HUES48 (cell line): Measurements from ENCODE around the gene ICAM5.
"Not testable (repeated sequence)": the region's sequence is repeated elsewhere in the genome, so short reads cannot be mapped to it uniquely, and the experiment has no call there.

ENCODE experiments used
- H3K27ac ChIP-seq: one replicate; pipeline ENCODE4 v1.7.0; 2013; ENCODE audit warnings: low read depth, low read length, inconsistent platforms
- H3K27me3 ChIP-seq: 2 replicates; pipeline ENCODE4 v1.6.1; 2013; ENCODE audit warnings: mild to moderate bottlenecking, low read length; ENCODE audit not compliant: control insufficient read depth, insufficient read depth
- H3K36me3 ChIP-seq: 2 replicates; pipeline ENCODE4 v1.6.1; 2013; ENCODE audit warnings: low read length; ENCODE audit not compliant: control insufficient read depth, insufficient read depth
- H3K4me1 ChIP-seq: 2 replicates; pipeline ENCODE4 v1.6.1; 2013; ENCODE audit warnings: mild to moderate bottlenecking, low read length; ENCODE audit not compliant: control insufficient read depth, insufficient read depth
- H3K4me3 ChIP-seq: 2 replicates; pipeline ENCODE4 v1.5.1; 2013; ENCODE audit warnings: mild to moderate bottlenecking, low read depth, low read length
- H3K9ac ChIP-seq: 2 replicates; pipeline ENCODE4 v1.6.1; 2013; ENCODE audit warnings: mild to moderate bottlenecking, low read depth, low read length, moderate library complexity
- H3K9me3 ChIP-seq: 2 replicates; pipeline ENCODE4 v1.6.1; 2013; ENCODE audit warnings: low read length; ENCODE audit not compliant: control insufficient read depth, insufficient read depth

ICAM5 gene

DNA sequence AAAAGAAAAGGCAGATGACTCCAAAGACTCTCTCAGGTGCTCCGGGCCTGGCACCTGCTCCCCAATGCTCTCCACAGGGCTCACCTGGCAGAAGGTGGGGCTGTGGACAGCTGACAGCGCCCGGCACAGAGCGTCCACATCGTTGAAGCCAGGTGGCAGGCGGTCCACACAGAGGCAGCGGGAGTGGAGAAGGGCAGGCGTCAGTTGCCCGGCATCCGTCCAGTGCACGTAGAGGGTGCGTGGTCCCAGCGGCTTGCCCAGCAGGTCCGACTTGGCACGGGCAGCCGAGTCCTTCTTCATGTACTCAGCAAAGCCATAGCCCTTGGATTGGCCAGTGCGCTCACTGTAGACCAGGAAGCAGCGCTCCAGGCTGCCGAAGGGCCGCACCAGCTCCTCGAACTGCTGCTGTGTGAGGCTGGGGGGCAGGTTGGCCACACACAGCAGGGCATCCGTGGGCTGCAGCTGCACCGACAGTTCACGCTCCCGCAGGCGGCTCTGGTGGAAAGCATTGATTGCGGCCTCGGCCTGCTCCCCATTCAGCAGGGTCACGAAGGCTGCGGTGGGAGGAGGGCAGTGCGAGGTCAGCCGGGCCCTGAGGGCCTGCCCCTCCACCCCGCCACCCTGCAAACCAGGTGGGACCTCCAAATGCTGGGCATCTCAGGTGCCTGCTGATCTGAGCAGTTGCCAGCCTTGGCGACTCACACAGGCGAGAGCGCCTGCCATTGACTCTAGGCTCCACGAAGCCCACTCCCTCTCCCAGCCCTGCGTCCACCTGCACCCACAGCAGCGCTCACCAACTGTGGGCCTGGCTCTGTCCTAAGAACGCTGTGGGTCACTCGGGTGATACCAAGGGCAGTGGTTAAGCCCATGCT is 39.0 kb downstream of the ICAM5 start:
- Histone ChIP-seq H3K4me3 (no peak overlapping the region), H3K27ac (no peak overlapping the region), H3K27me3 (no peaks in the 10 kb centered on the region), H3K9me3 (no peaks in the 10 kb centered on the region), H3K36me3 (peaks cover 65% of the 10 kb centered on the region), H3K4me1 (peaks cover 4% of the 10 kb centered on the region), H3K9ac (no peak overlapping the region)

DNA sequence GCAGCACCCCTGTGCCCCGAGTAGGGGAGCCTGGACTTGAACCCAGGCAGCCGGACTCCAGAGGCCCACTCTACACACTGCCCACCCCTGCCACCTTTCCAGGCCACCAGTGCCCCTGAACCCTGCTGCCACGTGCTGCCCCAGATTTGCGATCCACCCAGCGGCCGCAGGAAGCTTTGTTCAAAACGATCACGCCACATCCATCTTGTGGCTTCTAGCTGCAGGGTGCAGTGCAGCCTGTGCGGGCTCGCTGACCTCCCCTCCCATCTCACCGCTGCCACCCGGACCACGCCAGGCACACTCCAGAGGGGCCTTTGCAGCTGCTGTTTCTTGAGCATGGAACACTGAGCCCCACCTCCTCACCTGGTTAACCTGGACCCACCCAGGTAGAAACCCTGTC is 39.8 kb downstream of the ICAM5 start:
- Histone ChIP-seq H3K27ac (no peak overlapping the region), H3K36me3 (peaks cover 61% of the 10 kb centered on the region)

GRCh38 chr19:10332158-10332964 is 42.6 kb downstream of the ICAM5 start:
- Histone ChIP-seq H3K27ac (peak overlapping the region; percentile 60), H3K27me3 (peaks cover 6% of the 10 kb centered on the region; the same call in 1 of the 2 replicates), H3K36me3 (peaks cover 35% of the 10 kb centered on the region), H3K9me3 (no peaks in the 10 kb centered on the region), H3K4me3 (peak overlapping the region; percentile 90), H3K9ac (peak overlapping the region; percentile 84), H3K4me1 (peaks cover 12% of the 10 kb centered on the region)

More for the DNA sequence above, 39.8 kb downstream of the ICAM5 start:
- no peak overlapping the region for H3K4me3 ChIP-seq
- H3K9ac ChIP-seq = no peak overlapping the region
- peaks cover 8% of the 10 kb centered on the region for H3K4me1 ChIP-seq
- peaks cover 5% of the 10 kb centered on the region; the same call in 1 of the 2 replicates for H3K27me3 ChIP-seq
- no peaks in the 10 kb centered on the region for H3K9me3 ChIP-seq

- Histone ChIP-seq H3K27ac (peak within 1 kb of the TSS; percentile 96), H3K9me3 (no peaks in the 10 kb centered on the region), H3K36me3 (peaks cover 27% of the 10 kb centered on the region), H3K4me1 (peaks cover 12% of the 10 kb centered on the region), H3K4me3 (peak within 1 kb of the TSS; percentile 90), H3K9ac (peak within 1 kb of the TSS; percentile 84), H3K27me3 (peaks cover 6% of the 10 kb centered on the region; the same call in 1 of the 2 replicates)
Observed at GRCh38 chr19:10332965-10333757, 43.4 kb downstream of the ICAM5 start, which contains the start of gene RAVER1. RAVER1 (minus strand) TSS chr19:10333529; CDS start chr19:10333507, 22 bp downstream.

DNA sequence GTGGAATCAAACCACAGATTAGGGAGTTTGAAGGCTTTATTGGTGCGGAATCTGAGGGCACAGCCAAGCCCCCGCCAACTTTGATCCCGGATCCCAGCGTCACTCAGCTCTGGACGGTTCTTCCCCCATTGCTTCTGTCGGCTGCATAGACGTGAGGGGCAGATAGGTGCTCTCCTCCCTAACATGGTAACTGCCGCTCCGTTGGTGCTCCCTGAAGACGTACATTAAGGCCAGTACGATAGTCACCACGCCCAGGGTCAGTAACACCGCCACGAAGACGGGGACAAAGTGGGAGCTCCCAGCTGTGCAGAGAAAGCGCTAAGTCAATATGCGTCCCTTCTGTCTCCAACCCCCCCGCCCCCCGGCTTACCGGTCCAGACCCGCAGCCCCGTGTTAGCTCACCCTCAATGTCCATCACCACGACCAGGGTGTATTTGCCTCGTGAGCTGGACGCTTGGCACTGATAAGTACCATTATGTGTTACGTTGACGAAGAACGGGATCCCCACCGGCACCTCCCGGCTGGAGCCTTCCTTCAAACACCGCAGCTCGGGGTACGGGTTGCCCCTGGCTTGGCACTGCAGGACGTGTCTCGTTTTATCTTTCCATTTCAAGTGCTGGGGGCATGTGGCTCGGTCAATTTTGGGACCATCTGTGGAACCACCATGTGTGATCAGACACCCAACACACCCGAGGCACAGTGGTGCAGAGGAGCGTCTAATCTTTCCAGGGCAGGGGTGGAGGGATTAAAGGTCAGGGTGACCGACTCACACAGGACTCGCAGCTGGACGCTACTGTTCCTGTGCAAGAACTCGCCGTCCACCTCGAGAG is 44.2 kb downstream of the ICAM5 start:
- Histone ChIP-seq H3K36me3 (peaks cover 19% of the 10 kb centered on the region), H3K4me1 (peaks cover 15% of the 10 kb centered on the region), H3K4me3 (peak overlapping the region; percentile 90), H3K27me3 (peaks cover 6% of the 10 kb centered on the region; the same call in 1 of the 2 replicates), H3K9me3 (no peaks in the 10 kb centered on the region), H3K27ac (peak overlapping the region; percentile 16), H3K9ac (no peak overlapping the region)

DNA sequence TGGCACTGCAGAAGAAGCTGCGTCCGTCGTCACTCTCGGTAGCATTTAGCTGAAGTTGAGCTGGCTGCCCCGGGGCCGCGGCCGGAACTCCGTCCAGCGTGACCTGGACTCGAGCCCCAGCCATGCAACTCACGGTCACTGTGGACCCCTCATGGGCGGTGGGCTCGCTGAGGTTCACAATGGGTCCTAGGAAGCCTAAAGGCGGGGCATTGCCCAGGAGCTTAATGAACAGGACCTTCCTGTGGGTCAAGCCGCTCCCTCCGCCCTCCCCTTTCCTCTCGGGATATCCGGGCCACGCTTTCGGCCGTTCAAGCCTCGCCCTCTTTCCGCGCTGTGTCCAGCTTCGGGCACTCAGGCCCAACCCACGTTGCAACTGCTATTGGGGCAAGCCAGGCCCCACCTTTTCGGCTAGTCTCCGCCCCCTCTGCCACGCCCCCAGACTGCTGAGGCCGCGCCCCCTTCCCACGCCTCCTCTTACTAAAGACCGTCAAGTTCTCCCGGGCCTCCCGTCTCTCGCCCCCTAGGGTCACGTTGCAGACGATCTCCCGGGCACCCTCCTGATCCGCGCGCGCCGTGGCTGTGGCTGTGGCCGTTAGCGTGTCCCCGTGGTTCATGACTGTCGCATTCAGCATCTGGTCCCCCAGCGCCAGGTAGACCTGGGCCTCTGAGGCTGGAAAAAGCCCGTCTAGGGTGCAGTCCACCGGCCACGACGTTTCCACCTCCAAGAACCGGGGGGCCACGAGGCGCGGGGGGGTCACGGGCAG is 45.0 kb downstream of the ICAM5 start:
- H3K27ac ChIP-seq = no peak overlapping the region
- no peak overlapping the region for H3K9ac ChIP-seq
- peaks cover 6% of the 10 kb centered on the region; the same call in 1 of the 2 replicates for H3K27me3 ChIP-seq
- peak overlapping the region; percentile 90 for H3K4me3 ChIP-seq
- peaks cover 22% of the 10 kb centered on the region for H3K4me1 ChIP-seq
- H3K36me3 ChIP-seq = peaks cover 11% of the 10 kb centered on the region
- no peaks in the 10 kb centered on the region for H3K9me3 ChIP-seq

DNA sequence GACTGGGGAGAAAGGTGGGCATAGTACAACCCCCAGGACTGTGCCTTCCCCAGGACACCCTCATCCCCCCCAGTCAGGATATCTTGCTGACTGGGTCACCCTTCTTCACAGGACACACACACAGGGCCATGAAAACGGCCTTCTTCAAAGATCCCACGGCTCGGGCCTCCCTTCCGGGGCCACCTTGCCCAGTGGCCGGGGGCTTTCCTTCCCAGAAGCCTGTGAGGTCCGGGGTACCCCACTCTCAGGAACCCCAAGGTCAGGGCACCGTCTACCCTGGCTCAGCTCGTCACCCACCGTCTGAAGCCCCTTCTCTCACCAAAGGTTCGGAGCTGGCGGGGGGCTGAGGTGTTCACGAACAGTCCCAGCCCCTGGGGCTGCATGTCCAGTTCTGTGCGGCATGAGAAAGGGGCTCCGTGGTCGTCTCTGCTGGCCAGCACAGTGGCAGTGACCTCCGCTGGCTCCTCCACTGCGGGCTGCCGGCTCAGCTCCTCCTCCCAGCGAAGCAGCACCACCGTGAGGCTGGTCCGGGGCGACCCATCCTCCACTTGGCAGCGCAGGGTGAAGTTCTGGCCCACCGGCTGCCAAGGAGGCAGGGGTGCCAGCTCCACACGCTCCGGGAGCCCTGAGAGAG is 45.7 kb downstream of the ICAM5 start:
- Histone ChIP-seq H3K9me3 (no peaks in the 10 kb centered on the region), H3K9ac (no peak overlapping the region), H3K27me3 (peaks cover 6% of the 10 kb centered on the region; the same call in 1 of the 2 replicates), H3K4me3 (no peak overlapping the region; the same call in 1 of the 2 replicates), H3K4me1 (peaks cover 22% of the 10 kb centered on the region), H3K36me3 (peaks cover 4% of the 10 kb centered on the region), H3K27ac (no peak overlapping the region)

GRCh38 chr19:10336725-10337124 is 47.0 kb downstream of the ICAM5 start:
- H3K27me3 ChIP-seq, H3K9me3 ChIP-seq, H3K4me3 ChIP-seq, H3K9ac ChIP-seq, H3K36me3 ChIP-seq, H3K27ac ChIP-seq: not testable (repeated sequence)
- H3K4me1 ChIP-seq = peaks cover 22% of the 10 kb centered on the region

DNA sequence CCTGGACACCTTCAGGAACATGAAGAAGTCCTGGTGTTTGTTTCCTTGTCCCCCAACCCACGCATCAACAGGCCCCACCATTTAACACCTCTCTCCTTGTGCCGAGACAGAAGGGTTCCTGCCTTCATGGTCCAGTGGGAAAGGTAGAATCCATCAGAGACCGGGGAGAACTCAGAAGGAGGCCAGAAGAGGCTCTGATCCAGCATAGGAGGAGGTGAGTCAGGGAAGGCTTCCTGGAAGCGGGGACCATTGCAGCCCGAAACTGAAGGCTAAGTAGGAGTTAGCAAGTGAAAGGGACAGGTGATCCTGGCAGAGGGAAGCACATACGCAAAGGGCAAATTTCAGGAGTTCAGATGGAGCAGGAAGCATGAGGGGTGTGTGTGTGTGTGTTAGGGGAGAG is 49.2 kb downstream of the ICAM5 start:
- H3K9me3 ChIP-seq = no peaks in the 10 kb centered on the region
- peaks cover 6% of the 10 kb centered on the region; the same call in 1 of the 2 replicates for H3K27me3 ChIP-seq
- H3K27ac ChIP-seq = no peak overlapping the region
- H3K4me3 ChIP-seq = no peak overlapping the region
- peaks cover 18% of the 10 kb centered on the region; the same call in 1 of the 2 replicates for H3K4me1 ChIP-seq
- H3K9ac ChIP-seq = peak overlapping the region; percentile 34
- H3K36me3 ChIP-seq = no peaks in the 10 kb centered on the region
